A549 (cell line): ENCODE measurements around the gene ARHGAP5. TPM values are rescaled to one million over a fixed set of nuclear protein-coding genes. Genes with fewer than 3 reads are reported as not detected.

Source experiments
- ATAC-seq, 2 experiments: fragments of 200-7000 bp in 1 of 2; fragments of >200 bp in 1 of 2; cut with Nextera tagmentation in 1 of 2; cut with Tn5 transposase in 1 of 2; 3 replicates each; pipeline versions ENCODE4 v1.8.0 to v1.9.1; 2018 to 2020; ENCODE audit warnings: mild to moderate bottlenecking in 1 of 2, moderate library complexity in 1 of 2
- CTCF ChIA-PET: fragments of 300-600 bp; sonication (Branson Sonifier 250); formaldehyde crosslinking; extraction: SDS; loops from one replicate; lab custom pipeline; 2021; ENCODE audit warnings: antibody characterized with exemption, inconsistent platforms; lab: Yijun Ruan, JAX
- POLR2A ChIA-PET: fragments of 350-600 bp; formaldehyde crosslinking; extraction: SDS; loops from one replicate; lab custom pipeline; 2021; ENCODE audit warnings: antibody characterized with exemption, inconsistent platforms; lab: Yijun Ruan, JAX
- DNase-seq, 2 experiments: peaks; one replicate each; pipeline versions ENCODE4 v3.0.0 to v3.0.0-alpha.2; 2011 to 2016; ENCODE audit warnings: low read depth in 1 of 2, low spot score in 1 of 2
- FAIRE-seq: peaks from 2 replicates; lab custom pipeline; 2011; peaks lifted over from hg19 to GRCh38; lab: Jason Lieb, UNC
- H3K27ac ChIP-seq, 2 experiments: fragments of >200 bp; sonication (Bioruptor Twin); formaldehyde crosslinking; 3 replicates each; pipeline ENCODE4 v1.5.1; 2016 to 2017
- H3K4me1 ChIP-seq: fragments of >200 bp; sonication (Bioruptor Twin); formaldehyde crosslinking; 3 replicates; pipeline ENCODE4 v1.6.1; 2016
- H3K4me2 ChIP-seq: fragments of >200 bp; sonication (Bioruptor Twin); formaldehyde crosslinking; 3 replicates; pipeline ENCODE4 v1.6.1; 2016
- H3K4me3 ChIP-seq: fragments of >200 bp; sonication (Bioruptor Twin); formaldehyde crosslinking; 3 replicates; pipeline ENCODE4 v1.5.1; 2016
- H3K9me3 ChIP-seq: fragments of >200 bp; sonication (Bioruptor Twin); formaldehyde crosslinking; 3 replicates; pipeline ENCODE4 v1.6.1; 2016
- ATOH8 ChIP-seq: fragments of 250-450 bp; sonication (Bioruptor Pico); IDR thresholded peaks from 2 replicates; pipeline ENCODE4 v1.5.0; 2020; ENCODE audit warnings: low read depth, mild to moderate bottlenecking, moderate library complexity
- CHD4 ChIP-seq: fragments of 200-600 bp; sonication (generic); IDR thresholded peaks from 2 replicates; pipeline ENCODE4 v1.6.1; 2016; ENCODE audit warnings: antibody characterized with exemption, mild to moderate bottlenecking, borderline replicate concordance
- CTCF ChIP-seq: fragments of >200 bp; sonication (Bioruptor Twin); formaldehyde crosslinking; IDR thresholded peaks from 3 replicates; pipeline ENCODE4 v1.5.1; 2016
- EHF ChIP-seq: fragments of 250-450 bp; sonication (Bioruptor Pico); IDR thresholded peaks from 2 replicates; pipeline ENCODE4 v1.5.0; 2020; ENCODE audit warnings: mild to moderate bottlenecking
- ELK1 ChIP-seq: fragments of 150-350 bp; IDR thresholded peaks from 2 replicates; pipeline ENCODE4 v1.6.1; 2014; ENCODE audit warnings: low read depth, mild to moderate bottlenecking, low read length
- EP300 ChIP-seq, 2 experiments: fragments of >200 bp; sonication (Bioruptor Twin); formaldehyde crosslinking; IDR thresholded peaks; 2 replicates in 1 of 2; 3 replicates in 1 of 2; pipeline ENCODE4 v1.6.1; 2016 to 2017
- ESRRA ChIP-seq: fragments of 150-350 bp; IDR thresholded peaks from 2 replicates; pipeline ENCODE4 v1.6.1; 2014; ENCODE audit warnings: mild to moderate bottlenecking, low read length, borderline replicate concordance
- FOSB ChIP-seq: fragments of 250-450 bp; sonication (Bioruptor Pico); IDR thresholded peaks from 2 replicates; pipeline ENCODE4 v1.5.0; 2020; ENCODE audit warnings: mild to moderate bottlenecking, moderate library complexity
- HOXA7 ChIP-seq: fragments of 250-450 bp; sonication (Bioruptor Pico); IDR thresholded peaks from 2 replicates; pipeline ENCODE4 v1.5.0; 2020; ENCODE audit warnings: mild to moderate bottlenecking, moderate library complexity
- HOXB13 ChIP-seq: fragments of 250-450 bp; sonication (Bioruptor Pico); IDR thresholded peaks from 2 replicates; pipeline ENCODE4 v1.5.0; 2020; ENCODE audit warnings: low read depth, mild to moderate bottlenecking, moderate library complexity
- JUN ChIP-seq, 2 experiments: fragments of >200 bp; sonication (Bioruptor Twin); formaldehyde crosslinking; IDR thresholded peaks; 2 replicates in 1 of 2; 3 replicates in 1 of 2; pipeline ENCODE4 v1.6.1; 2016 to 2017
- MAFK ChIP-seq: fragments of 450-650 bp; IDR thresholded peaks from 2 replicates; pipeline ENCODE4 v1.6.1; 2014; ENCODE audit not compliant: partially characterized antibody
- MAZ ChIP-seq: fragments of 150-350 bp; IDR thresholded peaks from 2 replicates; pipeline ENCODE4 v1.6.1; 2014; ENCODE audit warnings: antibody characterized with exemption, low read depth, low read length, borderline replicate concordance
- PHF8 ChIP-seq: fragments of 200-600 bp; sonication (generic); IDR thresholded peaks from 2 replicates; pipeline ENCODE4 v1.6.1; 2016; ENCODE audit warnings: low read depth, mild to moderate bottlenecking, antibody characterized with exemption, moderate library complexity, borderline replicate concordance
- RAD21 ChIP-seq, 2 experiments: fragments of >200 bp in 1 of 2; sonication (Bioruptor Twin) in 1 of 2; formaldehyde crosslinking in 1 of 2; IDR thresholded peaks in 1 of 2; conservative IDR thresholded peaks in 1 of 2; 2 replicates in 1 of 2; 3 replicates in 1 of 2; pipeline ENCODE4 v1.6.1; 2012 to 2018; ENCODE audit warnings: inconsistent platforms in 1 of 2
- SMC3 ChIP-seq: fragments of >200 bp; sonication (Bioruptor Twin); formaldehyde crosslinking; IDR thresholded peaks from 3 replicates; pipeline ENCODE4 v1.6.1; 2018; ENCODE audit warnings: inconsistent platforms
- TFCP2L1 ChIP-seq: fragments of 250-450 bp; sonication (Bioruptor Pico); IDR thresholded peaks from 2 replicates; pipeline ENCODE4 v1.5.0; 2021; ENCODE audit warnings: mild to moderate bottlenecking
- USF2 ChIP-seq: fragments of 450-650 bp; IDR thresholded peaks from 2 replicates; pipeline ENCODE4 v1.6.1; 2014; ENCODE audit warnings: antibody characterized with exemption
- ZNF302 ChIP-seq: fragments of 250-450 bp; sonication (Bioruptor Pico); IDR thresholded peaks from 2 replicates; pipeline ENCODE4 v1.9.0; 2021; ENCODE audit warnings: inconsistent platforms, mild to moderate bottlenecking, moderate library complexity
- ZSCAN20 ChIP-seq: fragments of 250-450 bp; sonication (Bioruptor Pico); IDR thresholded peaks from 2 replicates; pipeline ENCODE4 v1.8.0; 2022; ENCODE audit warnings: mild to moderate bottlenecking, moderate library complexity
- whole genome bisulfite sequencing: methylation state at CpG from one replicate; pipeline ENCODE4 v1.1.6; 2017; ENCODE audit errors: missing lambda C conversion rate; 5-methylcytosine and 5-hydroxymethylcytosine counted together
- polyA plus RNA-seq, 4 experiments: library from polyadenylated mRNA; depleted of rRNA in 3 of 4; stranded (reverse); fragments of >200 nt; fragmentation: RNase III in 1 of 4; extraction: RNeasy Plus Mini Kit Qiagen cat#74134 plus additional on column Dnase treatment in 1 of 4; gene quantifications; 2 replicates in 3 of 4; 3 replicates in 1 of 4; pipeline ENCODE4 v1.2.3, GENCODE V29; 2011 to 2017

The ARHGAP5 gene
- polyA plus RNA-seq, 2 of the 4 experiments (the other 2 are of a cell fraction), result 33.6 to 66.1 TPM

- Histone ChIP-seq H3K4me1 (no peaks in the 10 kb centered on the region), H3K27ac (no peak overlapping the region)
- no peak for FAIRE-seq
- no peak for TF ChIP-seq PHF8
- no peak for TF ChIP-seq CHD4
- no peak for TF ChIP-seq TFCP2L1
- TF ChIP-seq EP300 (IDR thresholded peaks at IDR 0.05), result no peak
- no peak for TF ChIP-seq EHF (CRISPR knock-in tag)
- no peak for TF ChIP-seq ZSCAN20 (CRISPR knock-in tag)
- TF ChIP-seq SMC3, result no peak
- no peak for TF ChIP-seq HOXB13 (CRISPR knock-in tag)
- no peak for TF ChIP-seq ELK1
- TF ChIP-seq, all 56 proteins: peak for 0
- ChIA-PET CTCF (no interaction called here), POLR2A (no interaction called here)
- DNase-seq (no peak), ATAC-seq (no peak)
- WGBS, result 38% methylated on average over 1 of the region's 1 CpG
- H3K4me2 ChIP-seq, result no peak overlapping the region
- no peaks in the 10 kb centered on the region for H3K9me3 ChIP-seq
- no peak overlapping the region for H3K4me3 ChIP-seq
Measured at GRCh38 chr14:32195636-32196035, 118.5 kb downstream of the ARHGAP5 start.

GRCh38 chr14:32197919-32198318, 120.8 kb downstream of the ARHGAP5 start:
- CTCF ChIA-PET, result interaction anchor here (0.9 to 2.8 kb wide), 4 partner anchors 10 to 263 kb away, joined by 3 to 11 read pairs (median 3); no protein-coding TSS in a partner anchor
- no peaks in the 10 kb centered on the region for H3K9me3 ChIP-seq
- POLR2A ChIA-PET, result no interaction called here

GRCh38 chr14:32200368-32201192, 123.5 kb downstream of the ARHGAP5 start:
- Histone ChIP-seq H3K4me1 (peaks cover 11% of the 10 kb centered on the region; the same call in 1 of the 3 replicates), H3K27ac (peak overlapping the region; percentile 80 to 91), H3K4me3 (peak overlapping the region; percentile 60), H3K4me2 (peak overlapping the region; percentile 81), H3K9me3 (no peaks in the 10 kb centered on the region)
- ATAC-seq (no peak; a peak in 2 of 6 replicates), DNase-seq (no peak), FAIRE-seq (no peak)
- 6% methylated on average over 14 of the region's 14 CpGs for WGBS
- TF ChIP-seq FOSB (0 out of 2 replicates have a peak, but pooled peaks have one; percentile 26), HOXA7 (CRISPR knock-in tag) (0 out of 2 replicates have a peak, but pooled peaks have one; percentile 40), ZSCAN20 (CRISPR knock-in tag) (no peak)
- ChIA-PET POLR2A (no interaction called here), CTCF (interaction anchor here (0.7 to 2.8 kb wide), 3 partner anchors 17 to 266 kb away, joined by 3 to 11 read pairs (median 3); no protein-coding TSS in a partner anchor)

More at GRCh38 chr14:32197919-32198318, 120.8 kb downstream of the ARHGAP5 start:
- H3K4me1 ChIP-seq, result peaks cover 6% of the 10 kb centered on the region; the same call in 1 of the 3 replicates
- TF ChIP-seq MAFK, result no peak
- no peak for TF ChIP-seq MAZ
- no peak for TF ChIP-seq ATOH8 (CRISPR knock-in tag)
- TF ChIP-seq, all 56 proteins: peak for 0
- ATAC-seq, result no peak
- Histone ChIP-seq H3K27ac (no peak overlapping the region), H3K4me3 (no peak overlapping the region), H3K4me2 (no peak overlapping the region)
- DNase-seq, result no peak
- 77% methylated on average over 1 of the region's 1 CpG for WGBS
- FAIRE-seq, result no peak

GRCh38 chr14:32201193-32201815, 124.2 kb downstream of the ARHGAP5 start:
- FAIRE-seq, result no peak
- peak overlapping the region; percentile 80 to 91 for H3K27ac ChIP-seq
- TF ChIP-seq USF2, result 0 out of 2 replicates have a peak, but pooled peaks have one; percentile 4
- TF ChIP-seq ESRRA, result 0 out of 2 replicates have a peak, but pooled peaks have one; percentile 25
- TF ChIP-seq PHF8, result peak; percentile 70
- peak; percentile 11; the same call in 1 of the 3 replicates for TF ChIP-seq SMC3
- no peak for TF ChIP-seq MAZ
- TF ChIP-seq JUN (IDR thresholded peaks at IDR 0.05), result peak in 1 of 2 experiments; percentile 48; a peak in 1 of 5 replicates
- no peak for TF ChIP-seq ZNF302 (CRISPR knock-in tag)
- TF ChIP-seq CTCF, result no peak
- TF ChIP-seq RAD21 (conservative IDR thresholded peaks at IDR 0.05 in 1 of 2, IDR thresholded peaks at IDR 0.05 in 1 of 2), result no peak

More at GRCh38 chr14:32201193-32201815, 124.2 kb downstream of the ARHGAP5 start:
- Histone ChIP-seq H3K9me3 (no peaks in the 10 kb centered on the region), H3K4me3 (peak overlapping the region; percentile 60), H3K4me2 (peak overlapping the region; percentile 81), H3K4me1 (peaks cover 11% of the 10 kb centered on the region; the same call in 1 of the 3 replicates)
- WGBS, result 3% methylated on average over 23 of the region's 46 CpGs
- ChIA-PET POLR2A (interaction anchor here (2.3 kb wide), 1 partner anchor 124 kb away, joined by 35 read pairs; the partner anchor contains the start of gene ARHGAP5), CTCF (interaction anchor here (1.3 to 2.3 kb wide), 2 partner anchors 50 to 267 kb away, joined by 3 to 6 read pairs; no protein-coding TSS in a partner anchor)
- peak; percentile 79 to 85 for ATAC-seq
- DNase-seq, result peak; percentile 66 to 86
